ENCODE results near the gene FRAT1. TPM values are rescaled to one million over a fixed set of nuclear protein-coding genes. Genes with fewer than 3 reads are reported as not detected.

FRAT1 gene
- total and polyA plus RNA-seq, 2 of the 4 experiments (the other 2 are of a cell fraction), result 0.54 to 0.89 TPM

DNA sequence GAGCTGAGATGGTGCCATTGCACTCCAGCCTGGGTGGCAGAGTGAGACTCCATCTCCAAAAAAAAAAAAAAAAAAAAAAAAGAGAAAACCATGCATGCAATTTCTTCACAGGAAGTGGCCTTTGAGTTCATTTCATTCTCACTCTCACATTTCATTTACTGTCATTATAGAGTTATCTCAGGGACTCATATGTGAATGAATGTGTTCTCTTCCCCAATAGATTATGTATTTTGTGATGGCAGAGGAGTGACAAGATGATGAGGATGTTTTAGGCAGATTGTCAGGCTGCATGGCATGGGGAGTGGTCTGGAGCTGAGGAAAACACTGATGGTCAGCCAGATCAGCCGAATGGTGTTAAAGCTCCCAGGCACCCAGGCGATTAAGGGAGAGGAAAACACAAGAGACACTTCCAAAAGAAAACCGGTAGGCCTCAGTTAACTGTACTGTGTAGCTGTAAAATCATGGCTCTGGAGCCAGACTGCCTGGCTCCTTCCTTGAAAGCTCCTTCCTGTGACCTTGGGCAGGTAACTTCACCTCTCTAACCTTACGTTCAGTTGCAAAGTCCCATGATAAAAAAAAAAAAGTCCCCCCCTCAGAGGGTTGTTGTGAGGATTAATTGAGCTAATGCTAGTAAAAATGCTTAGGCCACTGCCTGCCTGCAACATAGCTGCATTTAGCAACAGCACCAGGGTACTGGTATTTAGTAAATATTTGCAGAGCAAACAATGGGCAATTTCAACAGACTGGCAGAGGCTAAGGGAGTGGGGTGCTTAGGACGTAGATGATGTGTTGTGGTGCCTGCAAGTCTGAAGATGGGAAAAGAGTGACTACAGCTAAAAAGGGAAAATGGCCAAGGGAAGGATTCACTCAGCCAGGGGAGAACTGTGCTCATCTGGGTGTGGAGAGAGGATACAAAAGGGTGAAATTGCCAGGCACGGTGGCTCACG is 8.6 kb downstream of the FRAT1 start (continued):
- no peak for TF ChIP-seq FOS (IDR thresholded peaks at IDR 0.05; ENCODE audit: low read depth, low read length)
- no peak for TF ChIP-seq POLR2A (IDR thresholded peaks at IDR 0.05; ENCODE audit: low read depth, low read length)

DNA sequence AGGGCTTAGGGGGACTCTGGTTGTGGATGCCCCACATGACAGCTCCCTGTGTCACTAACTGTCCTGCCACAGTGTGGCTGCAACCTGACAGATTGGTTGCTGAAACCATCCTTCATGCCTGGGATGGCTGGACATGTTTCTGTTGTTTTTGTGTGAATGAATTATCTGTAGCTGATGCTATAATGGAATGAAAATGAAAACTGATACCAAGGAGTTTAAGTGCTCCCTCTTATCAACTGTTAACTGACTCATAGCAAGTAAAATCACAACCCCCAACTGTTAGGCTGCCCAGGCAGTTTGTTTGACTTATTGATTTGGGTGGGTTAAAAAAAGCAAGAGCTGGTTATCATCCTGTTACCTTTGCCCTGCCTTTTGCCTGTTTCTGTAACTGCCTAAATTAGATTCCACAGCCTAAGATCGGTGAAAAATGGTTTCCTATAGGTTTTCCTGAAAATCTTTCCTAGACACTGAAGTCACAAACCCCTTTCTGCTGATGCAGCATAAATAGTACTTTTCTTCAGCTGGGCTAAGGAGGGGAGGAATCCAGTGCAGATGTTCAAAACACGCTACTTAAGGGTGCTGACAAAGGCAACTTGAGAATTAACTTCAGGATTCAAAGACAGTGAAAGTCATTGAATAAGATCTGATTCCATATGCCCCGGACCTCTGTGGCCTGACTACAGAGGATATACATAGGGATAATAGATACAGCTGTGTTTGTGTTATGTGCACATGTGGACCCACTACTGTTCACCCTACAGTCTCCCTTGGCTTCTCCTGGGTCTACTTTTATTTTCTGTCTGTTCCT is 9.8 kb downstream of the FRAT1 start:
- H4K8ac ChIP-seq (ENCODE audit: low read depth in 2 of 2, low read length in 2 of 2), result no peak overlapping the region
- TF ChIP-seq MAFK (IDR thresholded peaks at IDR 0.05; ENCODE audit: low read depth, low read length) (peak; percentile 99), NFE2L2 (IDR thresholded peaks at IDR 0.05; ENCODE audit: low read depth, low read length) (no peak)
- H3K14ac ChIP-seq (replicated peaks; ENCODE audit: low read depth, low read length), result no peak overlapping the region
- H3K79me1 ChIP-seq (ENCODE audit: low read depth in 1 of 2, low read length in 2 of 2), result peaks cover 15 to 35% of the 10 kb centered on the region in 2 experiments
- no CpG with 5 or more reads among the region's 3 CpGs for WGBS, 2 experiments (ENCODE audit: extremely low coverage in 2 of 2, insufficient read length in 1 of 2)
- no peak overlapping the region for H3K56ac ChIP-seq (ENCODE audit: extremely low read depth, insufficient read depth, low read length)
- dilution Hi-C loops (cut with HindIII; ENCODE audit: low sequenced_read_pairs, unreplicated experiment) (no loop called here), intact Hi-C loops (cut with micrococcal nuclease) (no loop called here), in situ Hi-C loops (cut with MboI; ENCODE audit: low sequenced_read_pairs) (no loop called here)
- CTCF ChIA-PET, result no interaction called here
- no peak overlapping the region for H4K91ac ChIP-seq (ENCODE audit: insufficient read depth, low read depth, low read length)
- no peak overlapping the region for H3K23ac ChIP-seq (ENCODE audit: low read depth, low read length)
- H2BK5ac ChIP-seq (ENCODE audit: low read depth, low read length, poor library complexity, severe bottlenecking), result no peak overlapping the region
- no peak overlapping the region for H2BK120ac ChIP-seq (ENCODE audit: low read depth, low read length)
- H3K4me3 ChIP-seq (ENCODE audit: insufficient read depth, low read depth, low read length), result no peak overlapping the region
- H2AK9ac ChIP-seq (replicated peaks; ENCODE audit: low read depth, low read length, poor library complexity), result no peak overlapping the region
- no peak overlapping the region for H3K9ac ChIP-seq (ENCODE audit: low read depth, low read length)
- no peak overlapping the region for H3K18ac ChIP-seq (ENCODE audit: low read depth, low read length)
- H3K36me3 ChIP-seq (ENCODE audit: control insufficient read depth, insufficient read depth, low read length), result no peaks in the 10 kb centered on the region
- no peaks in the 10 kb centered on the region; the same call in 1 of the 2 replicates for H3K9me1 ChIP-seq (ENCODE audit: insufficient read depth, low read length)
- no TSS peak for BruUV-seq (replicated peaks)
- no peak overlapping the region for H2AK5ac ChIP-seq (ENCODE audit: low read depth, low read length)
- H3K4ac ChIP-seq (ENCODE audit: low read depth, low read length), result no peak overlapping the region
- H2AFZ ChIP-seq (replicated peaks; ENCODE audit: low read length, poor library complexity), result no peak overlapping the region
- H4K20me1 ChIP-seq (ENCODE audit: insufficient read depth, low read length), result no peaks in the 10 kb centered on the region
- ATAC-seq (ENCODE audit: low read depth), result peak; percentile 42
- DNase-seq, result peak; percentile 49
- no peak overlapping the region for H2BK15ac ChIP-seq (ENCODE audit: low read depth, low read length)
- peak overlapping the region; percentile 16; the same call in 1 of the 2 replicates for H3K4me2 ChIP-seq (ENCODE audit: low read depth, low read length)
- peaks cover 16% of the 10 kb centered on the region for H3K4me1 ChIP-seq (ENCODE audit: control insufficient read depth, insufficient read depth, low read length)
- H3K27ac ChIP-seq (ENCODE audit: insufficient read depth, low read length), result no peak overlapping the region
- H2BK20ac ChIP-seq (ENCODE audit: low read depth, low read length), result no peak overlapping the region
- POLR2A ChIA-PET (ENCODE audit: unreplicated experiment), result interaction anchor here (0.6 kb wide), 1 partner anchor 627 kb away, joined by 3 read pairs; no protein-coding TSS in a partner anchor
- no peak overlapping the region for H4K5ac ChIP-seq (ENCODE audit: low read depth, low read length)
- no peaks in the 10 kb centered on the region for H3K27me3 ChIP-seq (ENCODE audit: control insufficient read depth, insufficient read depth, low read length)
- no peaks in the 10 kb centered on the region for H3K9me3 ChIP-seq (ENCODE audit: control insufficient read depth, insufficient read depth, low read length)

Measured in IMR-90 (cell line).